GM12878 (cell line): ENCODE measurements around the gene TMEM252.

ENCODE experiments used
- SPI1 ChIP-seq: IDR thresholded peaks from 2 replicates; pipeline ENCODE4 v1.6.1; 2011; ENCODE audit warnings: low read depth, mild to moderate bottlenecking, low read length, moderate library complexity, borderline replicate concordance; ENCODE audit not compliant: insufficient read depth
- TF ChIP-seq, protein P1 (sequence below), 3 experiments: IDR thresholded peaks in 2 of 3; conservative IDR thresholded peaks in 1 of 3; 2 replicates each; pipeline ENCODE4 v1.5.1; 2011; ENCODE audit warnings: low read depth in 3 of 3, low read length in 3 of 3, mild to moderate bottlenecking in 3 of 3, control low read depth in 2 of 3, moderate library complexity in 2 of 3, inconsistent platforms in 1 of 3, mixed read lengths in 1 of 3; ENCODE audit not compliant: control insufficient read depth in 2 of 3, insufficient read depth in 1 of 3; ENCODE audit errors: extremely low read depth in 1 of 3

DNA sequence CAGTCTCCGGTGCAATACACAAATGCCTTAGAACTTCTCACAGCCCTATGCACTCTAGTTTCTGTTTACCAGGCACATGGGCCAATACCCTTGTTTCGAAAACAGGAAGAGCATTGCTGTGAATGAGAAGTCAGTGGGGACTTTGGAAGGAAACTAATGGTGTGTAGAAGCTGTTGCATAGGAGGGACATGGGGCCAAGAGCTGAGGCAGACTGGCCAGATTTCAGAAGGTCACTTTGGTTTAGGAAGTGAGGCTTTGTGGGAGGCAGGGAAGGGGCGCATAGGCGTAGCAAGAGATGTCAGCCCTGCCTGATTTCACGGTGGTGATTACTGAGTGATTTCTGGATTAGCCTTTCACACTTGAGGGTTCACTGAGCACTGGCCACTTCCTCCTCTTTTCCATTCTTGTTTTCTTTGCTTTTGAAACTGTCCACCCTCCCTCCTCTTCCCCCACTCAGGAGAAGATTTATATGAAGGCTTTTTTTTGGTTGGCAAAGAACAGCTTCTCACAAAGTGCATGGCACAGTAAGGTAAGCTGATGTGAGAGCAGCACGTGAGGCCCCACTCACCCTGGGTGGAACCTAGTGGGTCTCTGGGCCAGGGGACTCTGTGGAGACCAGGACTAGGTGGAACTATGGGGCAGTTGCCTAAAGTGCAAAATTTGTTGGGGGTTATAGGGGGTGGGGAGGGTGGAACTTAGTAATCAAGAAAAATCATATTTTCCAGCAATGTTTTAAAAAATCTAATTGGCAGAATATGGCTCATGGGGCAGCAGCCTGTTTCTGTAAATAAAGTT lies 6.1 kb upstream of the TMEM252 start:
- TF ChIP-seq SPI1: peak; percentile 87
- TF ChIP-seq, protein P1, sequence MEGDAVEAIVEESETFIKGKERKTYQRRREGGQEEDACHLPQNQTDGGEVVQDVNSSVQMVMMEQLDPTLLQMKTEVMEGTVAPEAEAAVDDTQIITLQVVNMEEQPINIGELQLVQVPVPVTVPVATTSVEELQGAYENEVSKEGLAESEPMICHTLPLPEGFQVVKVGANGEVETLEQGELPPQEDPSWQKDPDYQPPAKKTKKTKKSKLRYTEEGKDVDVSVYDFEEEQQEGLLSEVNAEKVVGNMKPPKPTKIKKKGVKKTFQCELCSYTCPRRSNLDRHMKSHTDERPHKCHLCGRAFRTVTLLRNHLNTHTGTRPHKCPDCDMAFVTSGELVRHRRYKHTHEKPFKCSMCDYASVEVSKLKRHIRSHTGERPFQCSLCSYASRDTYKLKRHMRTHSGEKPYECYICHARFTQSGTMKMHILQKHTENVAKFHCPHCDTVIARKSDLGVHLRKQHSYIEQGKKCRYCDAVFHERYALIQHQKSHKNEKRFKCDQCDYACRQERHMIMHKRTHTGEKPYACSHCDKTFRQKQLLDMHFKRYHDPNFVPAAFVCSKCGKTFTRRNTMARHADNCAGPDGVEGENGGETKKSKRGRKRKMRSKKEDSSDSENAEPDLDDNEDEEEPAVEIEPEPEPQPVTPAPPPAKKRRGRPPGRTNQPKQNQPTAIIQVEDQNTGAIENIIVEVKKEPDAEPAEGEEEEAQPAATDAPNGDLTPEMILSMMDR (IDR thresholded peaks at IDR 0.05 in 2 of 3, conservative IDR thresholded peaks at IDR 0.05 in 1 of 3; ENCODE audit: control insufficient read depth in 2 of 3, extremely low read depth in 1 of 3, insufficient read depth in 1 of 3, low read depth in 3 of 3, low read length in 3 of 3): no peak
